Common myeloid progenitor, CD34-positive (primary cell): ENCODE data around the gene MRAP2.

ENCODE experiments used
- CTCF ChIA-PET: fragments of 350-600 bp; sonication (Branson Sonifier 250); formaldehyde crosslinking; loops from one replicate; lab custom pipeline; 2021; ENCODE audit warnings: antibody characterized with exemption; lab: Charles Lee
- POLR2A ChIA-PET: fragments of 350-600 bp; sonication (Branson Sonifier 250); formaldehyde crosslinking; loops from one replicate; lab custom pipeline; 2021; ENCODE audit warnings: antibody characterized with exemption; lab: Charles Lee
- DNase-seq, 3 donors: peaks; one replicate each; pipeline versions ENCODE4 v3.0.0 to v3.0.0-alpha.2; 2013
- H3K27ac ChIP-seq, 2 experiments: 1 replicate in 1 of 2; 2 replicates in 1 of 2; pipeline ENCODE4 v1.7.0; 2013; ENCODE audit warnings: inconsistent platforms in 2 of 2, low read length in 2 of 2, mild to moderate bottlenecking in 2 of 2, low read depth in 1 of 2, moderate library complexity in 1 of 2; ENCODE audit not compliant: severe bottlenecking in 2 of 2, insufficient read depth in 1 of 2, poor library complexity in 1 of 2
- H3K27me3 ChIP-seq, 5 experiments: replicated peaks in 2 of 5; 1 replicate in 3 of 5; 2 replicates in 2 of 5; pipeline versions ENCODE4 v1.6.1 to v1.7.0; 2013; ENCODE audit warnings: low read length in 4 of 5, mild to moderate bottlenecking in 2 of 5, moderate library complexity in 2 of 5, inconsistent platforms in 1 of 5; ENCODE audit not compliant: insufficient read depth in 5 of 5, control insufficient read depth in 4 of 5
- H3K36me3 ChIP-seq, 4 experiments: 1 replicate in 2 of 4; 2 replicates in 2 of 4; pipeline versions ENCODE4 v1.6.1 to v1.7.0; 2013; ENCODE audit warnings: low read length in 3 of 4, control low read depth in 1 of 4, mild to moderate bottlenecking in 1 of 4; ENCODE audit not compliant: control insufficient read depth in 4 of 4, insufficient read depth in 4 of 4
- H3K4me1 ChIP-seq, 4 experiments: 1 replicate in 3 of 4; 2 replicates in 1 of 4; pipeline versions ENCODE4 v1.6.1 to v1.7.1; 2013; ENCODE audit warnings: low read length in 3 of 4, mild to moderate bottlenecking in 3 of 4, control low read depth in 1 of 4, inconsistent platforms in 1 of 4, moderate library complexity in 1 of 4; ENCODE audit not compliant: control insufficient read depth in 4 of 4, insufficient read depth in 4 of 4; ENCODE audit errors: control extremely low read depth in 1 of 4
- H3K4me3 ChIP-seq, 7 experiments: 1 replicate in 4 of 7; 2 replicates in 3 of 7; pipeline versions ENCODE4 v1.5.1 to v1.7.0; 2013; ENCODE audit warnings: mild to moderate bottlenecking in 7 of 7, low read length in 6 of 7, moderate library complexity in 6 of 7, inconsistent platforms in 2 of 7, low read depth in 2 of 7, control low read depth in 1 of 7; ENCODE audit not compliant: insufficient read depth in 4 of 7, control insufficient read depth in 1 of 7; ENCODE audit errors: extremely low read depth in 1 of 7
- H3K9me3 ChIP-seq, 5 experiments: 1 replicate in 4 of 5; 2 replicates in 1 of 5; pipeline versions ENCODE4 v1.6.1 to v1.7.1; 2013; ENCODE audit warnings: low read length in 4 of 5, mild to moderate bottlenecking in 2 of 5, inconsistent platforms in 1 of 5, low read depth in 1 of 5, moderate library complexity in 1 of 5; ENCODE audit not compliant: control insufficient read depth in 4 of 5, insufficient read depth in 2 of 5; ENCODE audit errors: control extremely low read depth in 1 of 5
- WGBS: methylation state at CpG from one replicate; pipeline ENCODE4 v1.1.5; 2013; ENCODE audit not compliant: insufficient coverage; 5-methylcytosine and 5-hydroxymethylcytosine counted together

The MRAP2 gene

DNA sequence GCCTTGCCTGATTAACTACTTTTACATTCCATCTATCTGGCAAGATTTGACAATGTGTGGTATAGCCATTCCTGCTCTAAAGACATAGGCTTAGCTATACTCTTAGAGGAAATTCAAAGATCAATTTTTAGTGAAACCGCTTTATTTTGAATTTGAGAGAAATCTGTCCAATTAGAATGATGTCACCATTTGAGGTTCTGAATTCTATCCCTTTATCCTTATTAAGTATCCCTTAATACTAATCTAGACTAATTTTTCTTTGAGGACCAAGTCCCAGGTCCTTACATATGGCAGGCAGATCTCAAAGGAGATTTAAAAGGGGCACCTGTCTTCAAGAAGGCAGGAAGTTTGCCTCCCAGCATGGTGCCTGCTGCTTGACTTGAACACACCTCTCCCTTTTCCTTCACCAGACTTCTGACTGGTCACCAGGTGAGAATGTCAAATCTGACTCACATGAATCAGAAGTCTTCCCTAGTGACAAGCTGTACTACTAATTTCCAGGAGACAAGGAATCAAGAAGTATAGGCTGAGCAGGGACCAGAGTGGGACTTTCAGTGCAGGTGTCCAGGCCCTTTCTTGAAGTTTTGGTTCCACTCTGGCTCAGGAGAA is 15.0 kb upstream of the MRAP2 start:
- no peaks in the 10 kb centered on the region for H3K36me3 ChIP-seq
- WGBS, result no CpG with 5 or more reads among the region's 1 CpG
- POLR2A ChIA-PET, result no interaction called here

DNA sequence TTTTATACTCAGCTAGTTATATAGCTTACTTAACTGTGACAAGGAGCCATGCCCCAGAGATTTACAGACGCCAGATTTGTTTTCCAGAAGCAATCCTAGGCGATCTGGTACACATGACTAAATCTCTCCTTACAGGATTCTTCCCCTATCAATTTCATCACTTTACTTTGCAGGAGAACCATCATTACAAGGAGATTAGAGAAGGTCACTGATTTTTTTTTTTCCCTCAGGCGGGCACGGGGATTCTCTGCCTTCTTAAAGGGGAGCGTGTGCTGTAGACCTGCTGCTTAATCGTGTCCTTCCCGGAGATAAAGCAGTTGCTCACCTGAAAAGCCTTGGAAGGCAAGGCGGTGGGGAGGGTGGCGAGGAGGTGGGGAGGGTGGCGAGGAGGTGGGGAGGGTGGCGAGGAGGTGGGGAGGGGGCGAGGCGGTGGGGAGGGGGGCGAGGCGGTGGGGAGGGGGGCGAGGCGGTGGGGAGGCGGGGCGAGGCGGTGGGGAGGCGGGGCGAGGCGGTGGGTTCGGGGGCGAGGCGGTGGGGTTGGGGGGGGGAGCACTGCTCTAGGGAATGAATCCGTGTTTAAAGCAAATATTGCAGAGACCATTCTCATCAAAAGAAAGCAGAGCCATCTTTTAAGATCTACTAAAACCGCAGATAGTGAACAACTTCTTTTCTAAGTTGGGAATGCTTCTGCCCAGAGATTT is 14.3 kb upstream of the MRAP2 start:
- no peaks in the 10 kb centered on the region for H3K36me3 ChIP-seq
- WGBS, result 89% methylated on average over 2 of the region's 28 CpGs
- no peaks in the 10 kb centered on the region for H3K9me3 ChIP-seq
- H3K4me1 ChIP-seq, result no peaks in the 10 kb centered on the region
- ChIA-PET CTCF (no interaction called here), POLR2A (no interaction called here)
- DNase-seq, result no peak
- H3K27ac ChIP-seq, result no peak overlapping the region
- peaks cover 0 to 5% (median 0%) of the 10 kb centered on the region in 5 experiments for H3K27me3 ChIP-seq
- no peak overlapping the region for H3K4me3 ChIP-seq

More for the DNA sequence above, 15.0 kb upstream of the MRAP2 start:
- no peak overlapping the region for H3K27ac ChIP-seq
- H3K4me3 ChIP-seq, result no peak overlapping the region
- H3K4me1 ChIP-seq, result no peaks in the 10 kb centered on the region
- peaks cover 0 to 5% (median 0%) of the 10 kb centered on the region in 5 experiments for H3K27me3 ChIP-seq
- CTCF ChIA-PET, result no interaction called here
- H3K9me3 ChIP-seq, result no peaks in the 10 kb centered on the region
- no peak for DNase-seq

DNA sequence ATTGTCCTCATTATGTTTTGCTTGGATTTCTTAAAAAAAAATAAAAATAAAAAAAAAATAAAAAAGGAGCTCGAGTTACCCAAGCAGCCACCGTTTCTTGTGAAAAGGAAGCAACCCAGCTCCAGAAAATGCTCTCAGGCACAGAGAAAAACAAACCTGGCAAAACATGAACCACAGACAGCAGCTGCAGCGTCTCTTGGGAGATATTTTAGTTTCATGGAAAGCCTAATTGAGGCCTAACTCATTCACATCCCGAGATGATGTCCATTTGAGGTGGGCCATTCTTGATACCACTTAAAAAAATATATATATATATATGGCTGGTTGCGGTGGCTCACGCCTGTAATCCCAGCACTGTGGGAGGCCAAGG is 13.7 kb upstream of the MRAP2 start:
- Histone ChIP-seq H3K27me3 (peaks cover 0 to 5% (median 0%) of the 10 kb centered on the region in 5 experiments), H3K9me3 (no peaks in the 10 kb centered on the region), H3K36me3 (no peaks in the 10 kb centered on the region), H3K27ac (no peak overlapping the region), H3K4me3 (no peak overlapping the region), H3K4me1 (no peaks in the 10 kb centered on the region)
- no peak for DNase-seq
- ChIA-PET POLR2A (no interaction called here), CTCF (no interaction called here)
- WGBS, result 76% methylated on average over 2 of the region's 6 CpGs

DNA sequence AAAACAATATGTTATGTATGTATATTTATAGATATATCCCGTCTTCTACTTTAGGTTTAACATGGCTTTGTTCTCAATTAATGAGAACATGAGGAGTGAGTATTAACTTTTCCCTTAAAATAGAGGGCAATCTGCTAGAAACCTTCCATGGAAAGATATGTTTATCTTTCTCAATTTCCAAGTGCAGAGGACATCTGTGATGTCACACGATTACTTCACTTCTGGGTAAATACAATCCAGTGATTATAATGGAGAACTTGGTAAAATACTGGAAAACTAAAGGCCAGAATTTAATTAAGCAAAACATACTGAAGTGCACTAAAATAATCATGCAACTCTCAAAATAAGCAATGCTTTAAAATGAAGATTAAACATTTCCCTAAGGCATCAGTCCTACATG is 11.9 kb upstream of the MRAP2 start:
- H3K4me3 ChIP-seq, result no peak overlapping the region

DNA sequence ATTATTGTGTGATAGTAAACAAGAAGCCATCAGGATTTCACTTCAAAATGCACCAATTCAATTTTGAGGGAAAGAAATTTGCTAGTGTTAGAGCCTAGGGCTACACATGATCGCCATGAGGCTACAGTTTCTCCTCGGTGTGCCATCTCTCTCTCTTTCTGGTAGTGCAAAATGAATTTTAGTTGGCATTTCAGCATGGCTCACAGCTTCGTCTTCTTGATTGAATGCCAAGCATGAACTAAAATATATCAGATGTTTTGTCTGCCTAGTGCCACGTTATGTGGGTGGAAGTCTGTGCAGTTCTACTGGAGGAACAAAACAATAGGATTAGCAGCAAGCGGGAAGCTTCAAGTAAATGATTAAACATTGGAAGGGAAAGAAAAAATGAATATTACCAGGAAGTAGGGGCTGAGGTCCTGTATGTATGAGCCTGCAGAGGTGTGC is 6.8 kb upstream of the MRAP2 start:
- Histone ChIP-seq H3K27me3 (peaks cover 0 to 7% (median 2%) of the 10 kb centered on the region in 5 experiments), H3K4me1 (no peaks in the 10 kb centered on the region), H3K9me3 (peaks cover 0 to 3% (median 0%) of the 10 kb centered on the region in 5 experiments), H3K27ac (no peak overlapping the region), H3K4me3 (no peak overlapping the region), H3K36me3 (no peaks in the 10 kb centered on the region)
- ChIA-PET POLR2A (no interaction called here), CTCF (no interaction called here)
- WGBS, result 82% methylated on average over 5 of the region's 5 CpGs
- no peak for DNase-seq

More for the DNA sequence above, 11.9 kb upstream of the MRAP2 start:
- no peak for DNase-seq
- H3K27ac ChIP-seq, result no peak overlapping the region
- WGBS, result no CpG with 5 or more reads among the region's 2 CpGs
- H3K27me3 ChIP-seq, result peaks cover 0 to 5% (median 0%) of the 10 kb centered on the region in 5 experiments
- peaks cover 0 to 3% (median 0%) of the 10 kb centered on the region in 5 experiments for H3K9me3 ChIP-seq
- no peaks in the 10 kb centered on the region for H3K4me1 ChIP-seq
- ChIA-PET CTCF (no interaction called here), POLR2A (no interaction called here)
- no peaks in the 10 kb centered on the region for H3K36me3 ChIP-seq

DNA sequence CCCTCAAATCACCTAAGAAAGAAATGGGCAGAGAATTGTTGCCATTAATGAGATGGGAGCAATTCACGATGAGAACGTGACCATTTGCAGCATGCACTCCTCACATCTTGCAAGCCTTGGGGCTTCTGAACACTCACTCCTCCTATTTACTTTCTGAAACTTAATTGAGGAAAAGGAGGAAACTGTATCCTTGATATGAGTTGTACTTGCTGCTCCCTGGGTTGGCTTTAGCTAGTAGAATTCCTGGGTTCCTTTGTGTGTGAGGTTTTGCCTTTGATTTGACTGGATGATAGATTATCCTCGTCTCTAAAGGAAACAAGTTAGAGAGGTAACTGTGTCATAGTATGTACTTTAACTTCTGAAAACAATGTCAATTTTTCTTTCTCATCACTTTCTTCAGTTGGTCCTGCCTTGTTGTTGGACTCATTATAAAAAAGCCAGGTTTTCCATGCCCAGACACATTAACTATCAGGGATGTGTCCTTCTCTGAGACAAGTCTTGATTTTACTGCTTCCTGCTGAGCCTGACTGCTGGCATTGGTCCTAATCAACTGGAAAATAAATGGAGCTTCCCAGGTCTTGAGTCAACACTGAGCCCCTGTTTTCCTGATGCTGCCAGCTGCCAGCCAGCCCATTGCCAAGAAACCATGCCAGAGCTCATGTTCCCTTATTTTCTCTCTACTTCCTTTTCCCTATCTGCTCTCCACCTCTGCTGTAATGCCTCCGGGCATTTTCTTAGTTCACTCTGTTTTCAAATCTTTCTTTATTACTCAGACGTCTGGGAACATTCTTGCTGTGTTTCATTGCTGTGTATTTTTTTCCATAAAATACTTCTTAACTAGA is 6.0 kb upstream of the MRAP2 start:
- no peak overlapping the region for H3K4me3 ChIP-seq
- DNase-seq, result no peak
- WGBS, result no CpG with 5 or more reads among the region's 5 CpGs
- H3K27me3 ChIP-seq, result peaks cover 0 to 7% (median 2%) of the 10 kb centered on the region in 5 experiments
- CTCF ChIA-PET, result no interaction called here
- H3K36me3 ChIP-seq, result no peaks in the 10 kb centered on the region
- H3K4me1 ChIP-seq, result no peaks in the 10 kb centered on the region
- POLR2A ChIA-PET, result no interaction called here
- no peak overlapping the region for H3K27ac ChIP-seq
- H3K9me3 ChIP-seq, result peaks cover 0 to 3% (median 0%) of the 10 kb centered on the region in 5 experiments
